GM12878 (cell line): ENCODE results near the gene MXRA8. TPM values are rescaled to one million over a fixed set of nuclear protein-coding genes. Genes with fewer than 3 reads are reported as not detected.

ENCODE experiments used
- ASH2L ChIP-seq: fragments of 300-600, 200-600 bp; sonication (generic); IDR thresholded peaks from 2 replicates; pipeline ENCODE4 v1.6.1; 2017; ENCODE audit warnings: low read depth, mild to moderate bottlenecking, borderline replicate concordance
- ATF7 ChIP-seq: fragments of 450-650 bp; IDR thresholded peaks from 2 replicates; pipeline ENCODE4 v1.6.1; 2016; ENCODE audit warnings: low read depth, mild to moderate bottlenecking
- BHLHE40 ChIP-seq, 2 experiments: fragments of 450-650 bp in 1 of 2; IDR thresholded peaks; 2 replicates each; pipeline ENCODE4 v1.6.1; 2011 to 2017; ENCODE audit warnings: low read depth in 2 of 2, borderline replicate concordance in 1 of 2, improper control_type of control experiment in 1 of 2, low read length in 1 of 2, mild to moderate bottlenecking in 1 of 2
- CHD4 ChIP-seq: fragments of 200-600 bp; sonication (generic); IDR thresholded peaks from 2 replicates; pipeline ENCODE4 v1.6.1; 2016; ENCODE audit warnings: mild to moderate bottlenecking
- ELK1 ChIP-seq: IDR thresholded peaks from 2 replicates; pipeline ENCODE4 v1.6.1; 2012; ENCODE audit warnings: low read depth, low read length, improper control_type of control experiment
- FOXM1 ChIP-seq: IDR thresholded peaks from 2 replicates; pipeline ENCODE4 v1.6.1; 2012; ENCODE audit warnings: low read depth, mild to moderate bottlenecking, inconsistent platforms, low read length, moderate library complexity
- HDGF ChIP-seq: fragments of 450-650 bp; IDR thresholded peaks from 2 replicates; pipeline ENCODE4 v1.6.1; 2016; ENCODE audit warnings: antibody characterized with exemption
- IKZF2 ChIP-seq, 2 experiments: fragments of 450-650 bp; IDR thresholded peaks; 2 replicates each; pipeline ENCODE4 v1.6.1; 2017; ENCODE audit warnings: mild to moderate bottlenecking in 2 of 2, moderate library complexity in 2 of 2
- IRF3 ChIP-seq: fragments of 450-650 bp; IDR thresholded peaks from 2 replicates; pipeline ENCODE4 v1.6.1; 2014; ENCODE audit warnings: mild to moderate bottlenecking
- LARP7 ChIP-seq: fragments of 450-650 bp; IDR thresholded peaks from 2 replicates; pipeline ENCODE4 v1.6.1; 2017; ENCODE audit warnings: mild to moderate bottlenecking
- MAX ChIP-seq: IDR thresholded peaks from 2 replicates; pipeline ENCODE4 v1.6.1; 2012; ENCODE audit warnings: low read depth, low read length, improper control_type of control experiment
- MXI1 ChIP-seq: fragments of 150-350 bp; IDR thresholded peaks from 2 replicates; pipeline ENCODE4 v1.6.1; 2011; ENCODE audit warnings: low read depth, mild to moderate bottlenecking, inconsistent platforms, low read length, improper control_type of control experiment
- NFIC ChIP-seq: IDR thresholded peaks from 2 replicates; pipeline ENCODE4 v1.6.1; 2012; ENCODE audit warnings: low read depth, mild to moderate bottlenecking, inconsistent platforms, low read length, moderate library complexity
- NFYA ChIP-seq: IDR thresholded peaks from 2 replicates; pipeline ENCODE4 v1.6.1; 2011; ENCODE audit warnings: low read depth, mild to moderate bottlenecking, low read length, improper control_type of control experiment, borderline replicate concordance
- RFX5 ChIP-seq: IDR thresholded peaks from 2 replicates; pipeline ENCODE4 v1.6.1; 2011; ENCODE audit warnings: low read depth, low read length, improper control_type of control experiment
- SMAD1 ChIP-seq: fragments of 450-650 bp; IDR thresholded peaks from 2 replicates; pipeline ENCODE4 v1.6.1; 2018; ENCODE audit warnings: mild to moderate bottlenecking, low read depth; ENCODE audit not compliant: partially characterized antibody
- ZBTB11 ChIP-seq: fragments of 450-650 bp; formaldehyde crosslinking; IDR thresholded peaks from 2 replicates; pipeline ENCODE4 v1.5.0; 2022; ENCODE audit warnings: mild to moderate bottlenecking, missing genetic modification characterization
- ZBTB33 ChIP-seq: fragments of 450-650 bp; IDR thresholded peaks from 2 replicates; pipeline ENCODE4 v1.6.1; 2017; ENCODE audit warnings: mild to moderate bottlenecking
- ZZZ3 ChIP-seq: IDR thresholded peaks from 2 replicates; pipeline ENCODE4 v1.6.1; 2011; ENCODE audit warnings: low read depth; ENCODE audit not compliant: control insufficient read depth, insufficient read length
- polyA plus RNA-seq, 11 experiments: library from polyadenylated mRNA; depleted of rRNA in 4 of 11; unstranded in 6 of 11; stranded (reverse) in 5 of 11; fragments of >200 nt; fragmentation: Nextera tagmentation in 4 of 11; fragmentation: Illumina TruSeq in 1 of 11; extraction: Ambion mirVana in 4 of 11; extraction: Trizol in 1 of 11; gene quantifications; 1 replicate in 1 of 11; 2 replicates in 10 of 11; pipeline versions ENCODE4 v1.2.1 to v1.2.3, GENCODE V29; 2011 to 2016; ENCODE audit warnings: inconsistent platforms in 2 of 11, missing spikeins in 2 of 11, low read depth in 1 of 11
- total RNA-seq, 4 experiments: library from RNA; depleted of rRNA in 3 of 4; stranded (reverse); fragments of >200 nt in 3 of 4; fragmentation: Illumina TruSeq in 1 of 4; extraction: Trizol in 1 of 4; gene quantifications; 2 replicates each; pipeline versions ENCODE4 v1.2.1 to v1.2.3, GENCODE V29; 2013 to 2021

Gene MXRA8
- total and polyA plus RNA-seq, 10 of the 15 experiments (the other 5 are each of a cell fraction or from before 2014, with no cell fraction given): 0.11 to 0.54 (median 0.21) TPM; not detected in 6

- TF ChIP-seq ZBTB33 (no peak), RFX5 (no peak), ATF7 (no peak), ASH2L (no peak), IRF3 (peak; percentile 81; the same call in 1 of the 2 replicates), CHD4 (no peak), HDGF (no peak), BHLHE40 (IDR thresholded peaks at IDR 0.05; ENCODE audit: borderline replicate concordance in 1 of 2, low read depth in 2 of 2, low read length in 1 of 2) (peak; percentile 6 to 76; a peak in 1 of 4 replicates), IKZF2 (IDR thresholded peaks at IDR 0.05) (no peak), FOXM1 (no peak), MXI1 (peak; percentile 70), NFYA (no peak), ELK1 (peak; percentile 84), NFIC (no peak), ZZZ3 (no peak), SMAD1 (no peak), LARP7 (peak; percentile 47; the same call in 1 of the 2 replicates), MAX (peak; percentile 27; the same call in 1 of the 2 replicates), ZBTB11 (CRISPR knock-in tag) (no peak)
Observed at GRCh38 chr1:1307923-1308755, 50.2 kb downstream of the MXRA8 start, which contains the start of the genes ACAP3 and PUSL1 (continued).
